Measurements from ENCODE around the gene ZNF423.

ZNF423 gene

GRCh38 chr16:49471038-49471727, 384.7 kb downstream of the ZNF423 start:
- no peak for TF ChIP-seq CTCF (IDR thresholded peaks at IDR 0.05; ENCODE audit: borderline replicate concordance, insufficient read depth, low read depth, low read length)
- H3K4me3 ChIP-seq (ENCODE audit: low read depth, low read length), result no peak overlapping the region

GRCh38 chr16:49470513-49470991, 385.4 kb downstream of the ZNF423 start:
- TF ChIP-seq CTCF (IDR thresholded peaks at IDR 0.05; ENCODE audit: borderline replicate concordance, insufficient read depth, low read depth, low read length), result no peak
- no peak overlapping the region for H3K4me3 ChIP-seq (ENCODE audit: low read depth, low read length)

GRCh38 chr16:49469930-49470451, 385.9 kb downstream of the ZNF423 start:
- no peak overlapping the region for H3K4me3 ChIP-seq (ENCODE audit: low read depth, low read length)
- TF ChIP-seq CTCF (IDR thresholded peaks at IDR 0.05; ENCODE audit: borderline replicate concordance, insufficient read depth, low read depth, low read length), result no peak

GRCh38 chr16:49469311-49469670, 386.6 kb downstream of the ZNF423 start:
- no peak for TF ChIP-seq CTCF (IDR thresholded peaks at IDR 0.05; ENCODE audit: borderline replicate concordance, insufficient read depth, low read depth, low read length)
- no peak overlapping the region for H3K4me3 ChIP-seq (ENCODE audit: low read depth, low read length)

GRCh38 chr16:49468611-49469310, 387.2 kb downstream of the ZNF423 start:
- H3K4me3 ChIP-seq (ENCODE audit: low read depth, low read length), result no peak overlapping the region
- no peak for TF ChIP-seq CTCF (IDR thresholded peaks at IDR 0.05; ENCODE audit: borderline replicate concordance, insufficient read depth, low read depth, low read length)

- TF ChIP-seq CTCF (IDR thresholded peaks at IDR 0.05; ENCODE audit: borderline replicate concordance, insufficient read depth, low read depth, low read length), result no peak
- no peak overlapping the region for H3K4me3 ChIP-seq (ENCODE audit: low read depth, low read length)
Measured at GRCh38 chr16:49467540-49468372, 388.2 kb downstream of the ZNF423 start.

Data from GM12875 (cell line).